HepG2 (cell line): ENCODE measurements around the gene MEIS1.

Source experiments
- POLR2AphosphoS5 ChIP-seq: IDR thresholded peaks from 2 replicates; pipeline ENCODE4 v1.6.1; 2012; ENCODE audit warnings: low read depth, low read length
- TARDBP ChIP-seq: sonication (generic); formaldehyde crosslinking; IDR thresholded peaks from 2 replicates; pipeline ENCODE4 v1.8.0; 2022; ENCODE audit warnings: mild to moderate bottlenecking, missing genetic modification reagents

DNA sequence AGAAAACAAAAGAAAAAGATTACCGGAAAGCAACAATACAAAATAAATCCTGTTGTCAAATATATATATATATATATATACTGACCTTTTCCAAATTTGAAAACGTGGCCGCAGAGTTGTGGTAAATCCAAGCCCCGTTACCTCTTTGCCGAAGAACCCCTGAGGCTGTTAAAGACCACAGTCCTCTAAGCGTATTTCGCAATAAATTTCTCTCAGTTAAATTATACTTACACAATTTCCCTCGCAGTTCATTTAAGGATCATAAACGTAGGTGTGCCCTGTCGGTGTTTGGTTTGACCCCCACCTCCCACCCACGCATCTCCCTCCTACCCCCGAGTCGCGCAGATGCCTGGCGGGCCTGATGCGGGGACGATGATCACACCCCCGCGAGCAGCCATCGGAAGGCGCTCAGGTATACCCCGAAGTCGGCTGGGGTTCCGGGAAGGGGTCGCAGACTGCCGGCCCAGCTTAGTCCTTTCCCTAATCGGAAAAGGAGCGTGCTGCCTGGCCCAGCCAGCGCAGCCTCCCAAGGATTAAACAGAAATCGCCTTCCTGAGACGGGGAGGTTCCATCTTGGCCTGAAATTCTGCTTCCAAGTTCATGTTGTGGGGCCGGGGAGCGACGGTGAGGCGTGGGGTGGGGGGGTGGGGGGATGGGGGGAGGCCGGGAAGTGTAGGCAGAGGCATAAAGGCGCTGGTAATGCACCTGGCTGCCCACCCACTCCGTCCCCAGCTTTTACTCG, 2.9 kb upstream of the MEIS1 start:
- TF ChIP-seq POLR2AphosphoS5 = no peak
- TF ChIP-seq TARDBP (CRISPR knock-in tag) = no peak
